ENCODE data around the gene CAB39.

The CAB39 gene

GRCh38 chr2:230691005-230691647, 21.5 kb upstream of the CAB39 start:
- H3K9me3 Mint-ChIP-seq, result no peaks in the 10 kb centered on the region

GRCh38 chr2:230692760-230693159, 19.9 kb upstream of the CAB39 start:
- Mint-ChIP-seq H3K27me3 (ENCODE audit: low read depth, poor library complexity) (peaks cover 8% of the 10 kb centered on the region), H3K4me1 (peaks cover 12% of the 10 kb centered on the region), H3K9me3 (no peaks in the 10 kb centered on the region), H3K36me3 (ENCODE audit: low read depth) (no peaks in the 10 kb centered on the region), H3K4me3 (no peak overlapping the region), H3K27ac (no peak overlapping the region)
- TF ChIP-seq CTCF (IDR thresholded peaks at IDR 0.05), result no peak
- no peak for DNase-seq

More at GRCh38 chr2:230691005-230691647, 21.5 kb upstream of the CAB39 start:
- no peak for DNase-seq
- peaks cover 8% of the 10 kb centered on the region for H3K27me3 Mint-ChIP-seq (ENCODE audit: low read depth, poor library complexity)
- H3K27ac Mint-ChIP-seq, result no peak overlapping the region
- peaks cover 18% of the 10 kb centered on the region for H3K4me1 Mint-ChIP-seq
- no peak overlapping the region for H3K4me3 Mint-ChIP-seq
- no peak for TF ChIP-seq CTCF (IDR thresholded peaks at IDR 0.05)
- no peaks in the 10 kb centered on the region for H3K36me3 Mint-ChIP-seq (ENCODE audit: low read depth)

GRCh38 chr2:230693411-230693810, 19.2 kb upstream of the CAB39 start:
- H3K36me3 Mint-ChIP-seq (ENCODE audit: low read depth), result no peaks in the 10 kb centered on the region
- DNase-seq, result no peak
- H3K9me3 Mint-ChIP-seq, result no peaks in the 10 kb centered on the region
- no peak overlapping the region for H3K4me3 Mint-ChIP-seq
- H3K4me1 Mint-ChIP-seq, result peaks cover 5% of the 10 kb centered on the region
- TF ChIP-seq CTCF (IDR thresholded peaks at IDR 0.05), result no peak
- H3K27ac Mint-ChIP-seq, result no peak overlapping the region
- peaks cover 8% of the 10 kb centered on the region for H3K27me3 Mint-ChIP-seq (ENCODE audit: low read depth, poor library complexity)

GRCh38 chr2:230694241-230694640, 18.4 kb upstream of the CAB39 start:
- TF ChIP-seq CTCF (IDR thresholded peaks at IDR 0.05), result no peak
- H3K36me3 Mint-ChIP-seq (ENCODE audit: low read depth), result no peaks in the 10 kb centered on the region
- H3K27ac Mint-ChIP-seq, result no peak overlapping the region
- DNase-seq, result no peak
- no peaks in the 10 kb centered on the region for H3K9me3 Mint-ChIP-seq
- H3K4me1 Mint-ChIP-seq, result peaks cover 5% of the 10 kb centered on the region
- no peak overlapping the region for H3K4me3 Mint-ChIP-seq
- peaks cover 8% of the 10 kb centered on the region for H3K27me3 Mint-ChIP-seq (ENCODE audit: low read depth, poor library complexity)

GRCh38 chr2:230695551-230695950, 17.1 kb upstream of the CAB39 start:
- Mint-ChIP-seq H3K36me3 (ENCODE audit: low read depth) (no peaks in the 10 kb centered on the region), H3K9me3 (no peaks in the 10 kb centered on the region), H3K4me1 (peaks cover 5% of the 10 kb centered on the region), H3K27me3 (ENCODE audit: low read depth, poor library complexity) (peaks cover 8% of the 10 kb centered on the region), H3K4me3 (no peak overlapping the region), H3K27ac (no peak overlapping the region)
- TF ChIP-seq CTCF (IDR thresholded peaks at IDR 0.05), result no peak
- DNase-seq, result no peak

- no peak for TF ChIP-seq CTCF (IDR thresholded peaks at IDR 0.05)
- Mint-ChIP-seq H3K36me3 (ENCODE audit: low read depth) (no peaks in the 10 kb centered on the region), H3K9me3 (peaks cover 8% of the 10 kb centered on the region), H3K27me3 (ENCODE audit: low read depth, poor library complexity) (peaks cover 2% of the 10 kb centered on the region), H3K27ac (no peak overlapping the region), H3K4me3 (no peak overlapping the region), H3K4me1 (no peaks in the 10 kb centered on the region)
- no peak for DNase-seq
Observed at GRCh38 chr2:230696670-230697069, 16.0 kb upstream of the CAB39 start.
